ENCODE data around the gene GNPAT.

GNPAT gene

GRCh38 chr1:231242516-231243198 is 1.6 kb downstream of the GNPAT start:
- DNase-seq (ENCODE audit: low read depth in 2 of 2): no peak

DNA sequence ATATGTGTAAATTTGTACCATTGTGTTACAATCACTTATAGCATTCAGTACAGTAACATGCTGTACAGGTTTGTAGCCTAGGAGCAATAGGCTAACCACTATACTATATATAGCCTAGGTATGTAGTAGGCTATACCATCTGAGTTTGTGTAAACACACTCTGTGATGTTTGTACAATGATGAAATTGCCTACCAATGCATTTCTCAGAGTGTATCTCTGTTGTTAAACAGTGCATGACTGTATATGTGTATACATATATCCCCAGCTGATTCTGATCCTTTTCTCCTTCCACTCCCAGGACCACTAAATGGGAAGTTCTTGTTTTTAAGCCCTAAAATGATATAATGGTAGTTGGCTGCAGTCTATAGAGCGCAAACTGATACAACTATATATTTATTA is 7.8 kb downstream of the GNPAT start:
- DNase-seq (ENCODE audit: low read depth in 2 of 2): no peak

DNA sequence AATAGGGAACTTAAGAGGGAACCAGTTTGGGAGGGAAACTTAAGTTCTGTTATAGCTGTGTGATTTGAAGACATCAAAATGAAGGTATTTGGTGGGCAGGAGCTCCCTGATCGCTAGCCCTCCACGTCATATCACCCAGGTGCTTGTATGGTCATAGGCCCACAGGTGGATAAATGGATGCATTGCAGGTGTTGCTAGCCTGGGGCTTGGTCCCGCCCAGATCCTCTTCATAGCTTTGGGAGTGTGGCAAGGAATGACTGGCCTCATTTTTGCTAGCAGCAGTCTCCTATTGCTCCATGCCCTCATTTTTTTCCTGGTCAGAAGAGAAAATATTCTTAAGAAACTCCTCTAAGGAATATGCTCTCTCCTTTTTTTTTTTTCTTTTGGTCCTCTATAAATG is 11.3 kb downstream of the GNPAT start:
- DNase-seq (ENCODE audit: low read depth in 2 of 2): no peak

- DNase-seq (ENCODE audit: low read depth in 2 of 2): no peak
These were observed 19.3 kb downstream of the GNPAT start for GRCh38 chr1:231260351-231260750.

DNA sequence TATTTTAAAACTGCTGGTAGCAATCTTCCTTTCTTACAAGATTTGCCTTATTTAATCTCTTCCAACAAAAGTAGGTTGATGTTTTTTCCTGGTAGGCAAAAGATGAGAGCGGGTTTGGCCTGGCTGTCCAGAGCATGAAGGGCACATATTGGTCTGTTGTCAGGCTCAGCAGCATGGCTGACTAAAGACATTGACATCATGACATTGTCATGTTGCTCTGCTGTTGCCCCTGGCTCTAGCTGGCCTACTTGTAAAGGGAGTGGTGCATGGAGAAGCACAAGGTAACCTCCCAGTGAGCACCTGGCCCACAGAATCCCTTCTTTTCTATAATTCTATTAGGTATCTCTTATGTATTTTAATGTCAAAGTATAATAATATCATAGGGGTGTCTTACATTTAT is 23.6 kb downstream of the GNPAT start:
- no peak for DNase-seq (ENCODE audit: low read depth in 2 of 2)

GRCh38 chr1:231265379-231265778 is 24.4 kb downstream of the GNPAT start:
- no peak for DNase-seq (ENCODE audit: low read depth in 2 of 2)

- no peak for DNase-seq (ENCODE audit: low read depth in 2 of 2)
These were observed 25.9 kb downstream of the GNPAT start for GRCh38 chr1:231266811-231267322.

DNA sequence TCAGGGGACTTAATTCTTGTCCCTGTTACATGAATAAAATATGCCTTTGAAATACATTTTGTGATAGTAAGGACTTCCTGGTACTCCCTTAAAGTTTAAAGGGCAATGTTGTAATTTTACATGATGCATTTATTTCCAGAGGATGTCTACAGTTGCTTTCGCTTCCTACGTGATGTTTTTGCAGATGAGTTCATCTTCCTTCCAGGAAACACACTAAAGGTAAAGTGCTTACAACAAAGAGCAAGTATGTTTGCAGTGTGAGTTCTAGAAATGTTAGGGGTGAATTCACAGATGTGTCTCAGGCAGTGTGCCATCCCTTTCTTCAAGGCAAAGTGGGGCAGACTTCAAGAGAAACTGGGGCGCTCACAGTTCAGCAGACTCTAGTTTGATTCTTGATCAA is 31.2 kb downstream of the GNPAT start:
- DNase-seq (ENCODE audit: low read depth in 2 of 2): no peak

DNA sequence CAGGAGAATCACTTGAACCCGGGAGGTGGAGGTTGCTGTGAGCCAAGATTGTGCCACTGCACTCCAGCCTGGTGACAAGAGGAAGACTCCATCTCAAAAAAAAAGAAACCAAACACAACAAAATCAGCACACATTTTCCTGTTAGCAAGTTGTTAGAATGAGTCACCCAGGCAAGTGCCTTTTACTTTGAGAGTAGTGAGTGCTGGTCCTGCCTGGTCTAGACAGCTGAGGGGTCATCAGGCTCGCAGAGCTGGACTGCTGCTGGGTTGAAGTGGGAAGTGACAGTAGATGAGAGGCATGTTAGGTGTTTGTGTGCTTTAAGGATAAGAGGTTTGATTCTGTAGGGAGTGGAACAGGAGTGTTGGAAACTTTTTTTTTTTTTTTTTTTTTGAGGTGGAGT is 31.9 kb downstream of the GNPAT start:
- no peak for DNase-seq (ENCODE audit: low read depth in 2 of 2)

DNA sequence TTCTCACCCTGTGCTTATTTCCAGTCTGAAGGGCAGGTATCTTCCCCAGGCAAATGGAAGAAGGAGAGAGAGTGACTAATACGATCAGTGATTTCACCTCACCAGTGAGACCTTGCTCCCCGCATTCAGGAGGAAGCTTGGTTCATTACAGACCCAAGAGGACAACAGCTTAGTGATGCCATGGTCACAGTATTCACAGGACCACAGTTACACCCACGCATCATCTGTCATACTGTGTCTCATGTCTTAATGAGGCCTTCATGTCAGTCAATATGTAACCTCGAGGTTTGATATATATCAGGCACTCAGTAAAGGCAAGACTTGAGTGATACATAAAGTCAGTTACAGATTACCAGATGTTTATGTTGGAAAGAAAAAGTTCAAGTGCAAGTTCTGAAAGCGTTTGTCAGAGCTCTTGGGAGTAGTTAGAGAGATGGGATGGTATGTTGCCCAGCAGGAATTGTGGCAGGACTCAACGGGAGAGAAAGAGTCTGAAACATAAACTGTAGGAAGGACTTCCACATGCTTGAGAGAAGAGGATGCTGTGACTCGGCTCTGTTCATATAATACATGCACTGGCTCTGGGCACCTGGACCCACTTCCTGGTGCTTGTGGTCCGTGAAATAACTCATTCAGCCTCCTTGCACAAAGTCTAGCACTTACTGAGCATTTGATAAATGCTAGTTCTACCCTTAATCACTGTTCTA is 33.3 kb downstream of the GNPAT start:
- no peak for DNase-seq (ENCODE audit: low read depth in 2 of 2)

- DNase-seq (ENCODE audit: low read depth in 2 of 2): no peak
These were observed 37.2 kb downstream of the GNPAT start for GRCh38 chr1:231278100-231278790.

- no peak for DNase-seq (ENCODE audit: low read depth in 2 of 2)
These were observed 38.1 kb downstream of the GNPAT start for GRCh38 chr1:231279081-231279480.

DNA sequence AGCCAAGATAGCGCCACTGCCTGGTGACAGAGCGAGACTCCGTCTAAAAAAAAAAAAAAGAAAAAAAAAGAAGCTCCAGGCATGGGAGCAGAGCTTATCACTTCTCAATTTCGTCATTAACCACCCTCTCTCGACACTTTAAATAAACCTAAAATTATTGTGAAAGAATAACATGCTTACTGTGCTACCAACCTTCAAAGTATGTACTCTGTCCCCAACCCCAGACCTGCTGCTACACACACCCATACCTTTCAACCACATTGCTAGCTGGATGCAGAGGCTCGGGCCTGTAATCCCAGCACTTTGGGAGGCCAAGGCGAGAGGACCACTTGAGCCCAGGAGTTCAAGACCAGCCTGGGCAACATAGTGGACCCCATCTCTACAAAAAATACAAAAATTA is 38.7 kb downstream of the GNPAT start:
- DNase-seq (ENCODE audit: low read depth in 2 of 2): no peak

GRCh38 chr1:231284441-231284840 is 43.4 kb downstream of the GNPAT start:
- no peak for DNase-seq (ENCODE audit: low read depth in 2 of 2)

DNA sequence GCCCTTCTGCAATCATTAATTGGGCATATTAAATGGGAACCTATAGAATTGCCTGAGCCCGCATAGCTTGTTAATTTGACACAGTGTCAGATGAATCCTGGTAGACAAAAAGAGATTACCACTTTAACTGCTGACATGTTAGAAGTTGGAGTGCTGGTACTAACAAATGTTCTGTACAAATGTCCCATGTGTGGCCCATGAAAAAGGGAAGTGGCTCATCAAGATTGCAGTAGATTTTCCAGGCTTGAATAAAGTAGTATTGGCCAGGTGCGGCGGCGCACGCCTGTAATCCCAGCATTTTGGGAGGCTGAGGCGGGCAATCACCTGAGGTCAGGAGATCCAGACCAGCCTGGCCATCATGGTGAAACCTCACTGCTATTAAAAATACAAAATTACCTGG is 45.6 kb downstream of the GNPAT start:
- DNase-seq (ENCODE audit: low read depth in 2 of 2): no peak

- no peak for DNase-seq (ENCODE audit: low read depth in 2 of 2)
These were observed 54.9 kb downstream of the GNPAT start for GRCh38 chr1:231295938-231296337.

DNA sequence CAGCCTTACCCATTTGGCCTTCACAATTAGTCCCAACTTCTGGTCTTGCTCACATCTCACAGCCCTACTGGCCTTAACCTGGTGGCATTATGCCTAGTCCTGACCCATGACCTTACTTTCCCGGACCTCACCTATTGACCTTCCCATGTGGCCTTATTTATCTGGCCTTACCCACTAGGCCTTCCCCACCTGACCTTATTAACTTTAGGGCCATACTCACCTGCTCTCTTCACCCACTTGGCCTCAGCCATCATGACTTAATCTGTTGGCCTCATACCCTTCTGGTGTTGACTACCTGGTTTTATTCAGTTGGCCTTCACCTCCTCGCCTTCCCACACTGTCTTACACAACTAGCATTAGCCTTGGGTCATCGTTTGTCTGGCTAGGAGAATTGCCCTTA is 61.0 kb downstream of the GNPAT start:
- DNase-seq (ENCODE audit: low read depth in 2 of 2): no peak

DNA sequence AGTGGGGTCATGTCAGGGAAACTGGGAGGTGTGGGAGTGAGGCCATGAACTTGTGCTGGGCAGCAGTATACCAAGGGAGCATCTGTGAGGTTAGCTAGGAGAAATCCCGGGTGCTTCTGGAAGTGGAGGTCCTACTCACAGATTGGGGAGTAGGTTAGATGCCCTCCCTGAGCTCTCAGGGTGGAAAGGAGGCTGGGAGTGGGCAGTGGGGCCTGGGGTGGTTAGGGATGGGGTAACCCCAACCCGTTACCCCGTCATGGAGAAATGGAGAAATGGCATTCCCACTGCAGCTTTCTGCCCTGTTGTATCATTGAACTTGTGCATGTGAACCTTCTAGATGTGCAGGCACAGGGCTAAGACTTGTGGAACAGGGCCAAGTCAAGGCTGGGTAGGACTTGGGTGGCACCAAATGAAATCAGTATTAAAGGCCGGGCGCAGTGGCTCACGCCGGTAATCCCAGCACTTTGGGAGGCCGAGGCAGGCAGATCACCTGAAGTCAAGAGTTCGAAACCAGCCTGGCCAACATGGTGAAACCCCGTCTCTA is 69.5 kb downstream of the GNPAT start:
- DNase-seq (ENCODE audit: low read depth in 2 of 2): no peak

- DNase-seq (ENCODE audit: low read depth in 2 of 2): no peak
These were observed 70.9 kb downstream of the GNPAT start for GRCh38 chr1:231311720-231312431.

GRCh38 chr1:231312432-231312788 is 71.4 kb downstream of the GNPAT start:
- DNase-seq (ENCODE audit: low read depth in 2 of 2): no peak

GRCh38 chr1:231313661-231314060 is 72.6 kb downstream of the GNPAT start:
- DNase-seq (ENCODE audit: low read depth in 2 of 2): no peak

GRCh38 chr1:231315887-231316286 is 74.9 kb downstream of the GNPAT start:
- peak; percentile 6 to 37 for DNase-seq (ENCODE audit: low read depth in 2 of 2)
